HepG2 (cell line): ENCODE measurements around the gene TK1. TPM values are rescaled to one million over a fixed set of nuclear protein-coding genes. Genes with fewer than 3 reads are reported as not detected.
A peak's percentile ranks its signal among the peaks of the same experiment; 100 is the strongest.

ENCODE experiments used
- CREM ChIP-seq, 2 experiments: sonication (generic) in 1 of 2; formaldehyde crosslinking in 1 of 2; IDR thresholded peaks; 2 replicates each; pipeline versions ENCODE4 v1.4.0 to v1.6.1; 2016 to 2020; ENCODE audit warnings: antibody characterized with exemption in 1 of 2, mild to moderate bottlenecking in 1 of 2, missing genetic modification reagents in 1 of 2
- GABPA ChIP-seq, 2 experiments: IDR thresholded peaks; 2 replicates each; pipeline ENCODE4 v1.6.1; 2011 to 2016; ENCODE audit warnings: low read depth in 2 of 2, low read length in 1 of 2, missing biosample characterization in 1 of 2, missing genetic modification characterization in 1 of 2
- MBD4 ChIP-seq: IDR thresholded peaks from 2 replicates; pipeline ENCODE4 v1.6.1; 2012; ENCODE audit warnings: low read length, inconsistent platforms, borderline replicate concordance
- MTA3 ChIP-seq: sonication (generic); formaldehyde crosslinking; IDR thresholded peaks from 2 replicates; pipeline ENCODE4 v1.4.0; 2020; ENCODE audit warnings: missing genetic modification reagents
- NFE2 ChIP-seq: sonication (generic); formaldehyde crosslinking; IDR thresholded peaks from 2 replicates; pipeline ENCODE4 v1.4.0; 2020; ENCODE audit warnings: missing genetic modification reagents
- NR0B2 ChIP-seq: sonication (generic); formaldehyde crosslinking; IDR thresholded peaks from 2 replicates; pipeline ENCODE4 v1.4.0; 2020; ENCODE audit warnings: mild to moderate bottlenecking, missing genetic modification reagents
- SRF ChIP-seq: IDR thresholded peaks from 2 replicates; pipeline ENCODE4 v1.6.1; 2011; ENCODE audit warnings: mild to moderate bottlenecking, low read depth, low read length, moderate library complexity
- YEATS4 ChIP-seq: sonication (generic); formaldehyde crosslinking; IDR thresholded peaks from 2 replicates; pipeline ENCODE4 v1.4.0; 2020; ENCODE audit warnings: missing genetic modification reagents, borderline replicate concordance
- ZBTB7A ChIP-seq: sonication (generic); formaldehyde crosslinking; IDR thresholded peaks from 2 replicates; pipeline ENCODE4 v1.8.0; 2022; ENCODE audit warnings: mild to moderate bottlenecking, missing genetic modification reagents
- ZFP1 ChIP-seq: IDR thresholded peaks from 2 replicates; pipeline ENCODE4 v1.6.1; 2016
- ZNF180 ChIP-seq: sonication (generic); formaldehyde crosslinking; IDR thresholded peaks from 2 replicates; pipeline ENCODE4 v1.4.0; 2020; ENCODE audit warnings: low read depth, missing genetic modification reagents, borderline replicate concordance
- ZNF230 ChIP-seq: sonication (generic); formaldehyde crosslinking; IDR thresholded peaks from 2 replicates; pipeline ENCODE4 v1.4.0; 2020; ENCODE audit warnings: mild to moderate bottlenecking, missing genetic modification reagents
- ZNF781 ChIP-seq: sonication (generic); formaldehyde crosslinking; IDR thresholded peaks from 2 replicates; pipeline ENCODE4 v1.5.1; 2020; ENCODE audit warnings: borderline replicate concordance, mild to moderate bottlenecking, missing genetic modification reagents; ENCODE audit errors: not compliant biosample characterization
- ZSCAN22 ChIP-seq: sonication (generic); formaldehyde crosslinking; IDR thresholded peaks from 2 replicates; pipeline ENCODE4 v1.4.0; 2020; ENCODE audit warnings: mild to moderate bottlenecking, missing genetic modification reagents
- polyA plus RNA-seq, 8 experiments: library from polyadenylated mRNA; depleted of rRNA in 3 of 8; stranded (reverse) in 7 of 8; unstranded in 1 of 8; fragments of >200 nt; fragmentation: Illumina TruSeq in 4 of 8; extraction: Trizol in 4 of 8; gene quantifications; 2 replicates each; pipeline versions ENCODE4 v1.2.1 to v1.2.3, GENCODE V29; 2011 to 2016; ENCODE audit warnings: low read depth in 4 of 8, missing spikeins in 1 of 8, mixed read lengths in 1 of 8; ENCODE audit not compliant: insufficient read depth in 1 of 8
- total RNA-seq, 5 experiments: library from RNA; depleted of rRNA; stranded (reverse); fragments of >200 nt; fragmentation: Illumina TruSeq; extraction: Trizol; gene quantifications; 2 replicates each; pipeline ENCODE4 v1.2.3, GENCODE V29; 2016; ENCODE audit warnings: low read depth in 1 of 5
- TF ChIP-seq, protein P1 (sequence below): sonication (generic); formaldehyde crosslinking; IDR thresholded peaks from 2 replicates; pipeline ENCODE4 v1.8.0; 2022; ENCODE audit warnings: missing genetic modification reagents, mild to moderate bottlenecking, moderate library complexity, borderline replicate concordance
- TF ChIP-seq, protein P2 (sequence below): sonication (generic); formaldehyde crosslinking; IDR thresholded peaks from 2 replicates; pipeline ENCODE4 v1.5.0; 2020; ENCODE audit warnings: mild to moderate bottlenecking, missing genetic modification reagents, moderate library complexity
- TF ChIP-seq, protein P3 (sequence below): sonication (generic); formaldehyde crosslinking; IDR thresholded peaks from 2 replicates; pipeline ENCODE4 v1.9.0; 2021; ENCODE audit warnings: missing genetic modification reagents, borderline replicate concordance

Gene TK1
- total and polyA plus RNA-seq, 2 of the 13 experiments (the other 11 are each of a cell fraction or from before 2014, with no cell fraction given): 45.0 to 96.0 TPM

DNA sequence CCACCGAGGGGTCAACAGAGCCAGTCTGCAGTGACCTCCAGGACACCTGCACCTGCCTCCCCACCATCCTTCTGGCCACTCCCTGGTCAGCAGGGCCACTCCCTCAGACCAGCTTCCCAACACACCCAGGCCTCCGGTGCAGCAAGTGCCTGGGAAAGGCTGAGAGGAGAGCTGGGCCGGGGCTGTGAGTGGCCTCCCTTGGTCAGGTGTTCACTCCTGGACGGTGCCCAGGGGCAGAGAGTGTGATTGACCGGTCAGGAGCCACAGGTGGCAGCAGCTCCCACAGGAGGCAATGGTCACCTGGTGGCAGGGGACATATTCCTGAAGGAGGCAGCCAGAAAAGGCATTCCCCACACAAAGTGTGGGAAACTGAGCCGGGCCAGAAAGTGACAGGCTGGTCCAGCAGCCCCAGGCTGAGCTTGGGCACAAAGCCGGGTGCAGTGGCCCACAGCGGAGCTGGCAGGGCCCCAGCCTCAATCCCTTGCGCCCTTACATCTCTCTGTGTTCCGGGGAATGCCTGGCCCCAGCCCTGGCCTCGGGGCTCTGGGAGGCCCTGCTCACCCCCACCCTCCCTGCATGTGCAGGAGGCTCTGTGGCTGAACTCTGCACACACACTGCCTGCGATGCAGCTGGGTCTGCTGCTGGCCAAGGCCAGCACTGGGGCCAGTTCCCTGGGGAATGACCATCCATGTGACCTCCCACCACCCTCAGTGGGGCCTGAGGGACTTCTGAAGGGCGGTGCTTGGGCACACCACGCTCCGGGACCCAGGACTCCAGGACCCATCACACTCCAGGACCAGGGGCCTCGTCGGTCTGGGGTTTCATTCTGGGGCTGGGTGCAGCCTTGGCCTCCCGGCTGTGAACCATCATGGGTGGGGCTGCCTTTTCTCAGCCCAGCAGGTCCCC is 41.9 kb downstream of the TK1 start (continued):
- TF ChIP-seq GABPA (IDR thresholded peaks at IDR 0.05; ENCODE audit: low read depth, low read length) (no peak), GABPA (CRISPR knock-in tag; IDR thresholded peaks at IDR 0.05; ENCODE audit: low read depth) (no peak), MBD4 (no peak), CREM (IDR thresholded peaks at IDR 0.05) (no peak), CREM (CRISPR knock-in tag; IDR thresholded peaks at IDR 0.05) (no peak), ZBTB7A (CRISPR knock-in tag) (peak; percentile 80; the same call in 1 of the 2 replicates), YEATS4 (CRISPR knock-in tag) (no peak), ZNF230 (peak; percentile 17; the same call in 1 of the 2 replicates), NR0B2 (CRISPR knock-in tag) (0 out of 2 replicates have a peak, but pooled peaks have one; percentile 44), ZFP1 (no peak), SRF (no peak), ZNF781 (CRISPR knock-in tag) (peak; percentile 53), NFE2 (CRISPR knock-in tag) (no peak), MTA3 (no peak), ZNF180 (no peak), ZSCAN22 (CRISPR knock-in tag) (no peak)
- TF ChIP-seq, protein P1, sequence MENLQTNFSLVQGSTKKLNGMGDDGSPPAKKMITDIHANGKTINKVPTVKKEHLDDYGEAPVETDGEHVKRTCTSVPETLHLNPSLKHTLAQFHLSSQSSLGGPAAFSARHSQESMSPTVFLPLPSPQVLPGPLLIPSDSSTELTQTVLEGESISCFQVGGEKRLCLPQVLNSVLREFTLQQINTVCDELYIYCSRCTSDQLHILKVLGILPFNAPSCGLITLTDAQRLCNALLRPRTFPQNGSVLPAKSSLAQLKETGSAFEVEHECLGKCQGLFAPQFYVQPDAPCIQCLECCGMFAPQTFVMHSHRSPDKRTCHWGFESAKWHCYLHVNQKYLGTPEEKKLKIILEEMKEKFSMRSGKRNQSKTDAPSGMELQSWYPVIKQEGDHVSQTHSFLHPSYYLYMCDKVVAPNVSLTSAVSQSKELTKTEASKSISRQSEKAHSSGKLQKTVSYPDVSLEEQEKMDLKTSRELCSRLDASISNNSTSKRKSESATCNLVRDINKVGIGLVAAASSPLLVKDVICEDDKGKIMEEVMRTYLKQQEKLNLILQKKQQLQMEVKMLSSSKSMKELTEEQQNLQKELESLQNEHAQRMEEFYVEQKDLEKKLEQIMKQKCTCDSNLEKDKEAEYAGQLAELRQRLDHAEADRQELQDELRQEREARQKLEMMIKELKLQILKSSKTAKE (CRISPR knock-in tag): no peak; the same call in 1 of the 2 replicates
- TF ChIP-seq, protein P2, sequence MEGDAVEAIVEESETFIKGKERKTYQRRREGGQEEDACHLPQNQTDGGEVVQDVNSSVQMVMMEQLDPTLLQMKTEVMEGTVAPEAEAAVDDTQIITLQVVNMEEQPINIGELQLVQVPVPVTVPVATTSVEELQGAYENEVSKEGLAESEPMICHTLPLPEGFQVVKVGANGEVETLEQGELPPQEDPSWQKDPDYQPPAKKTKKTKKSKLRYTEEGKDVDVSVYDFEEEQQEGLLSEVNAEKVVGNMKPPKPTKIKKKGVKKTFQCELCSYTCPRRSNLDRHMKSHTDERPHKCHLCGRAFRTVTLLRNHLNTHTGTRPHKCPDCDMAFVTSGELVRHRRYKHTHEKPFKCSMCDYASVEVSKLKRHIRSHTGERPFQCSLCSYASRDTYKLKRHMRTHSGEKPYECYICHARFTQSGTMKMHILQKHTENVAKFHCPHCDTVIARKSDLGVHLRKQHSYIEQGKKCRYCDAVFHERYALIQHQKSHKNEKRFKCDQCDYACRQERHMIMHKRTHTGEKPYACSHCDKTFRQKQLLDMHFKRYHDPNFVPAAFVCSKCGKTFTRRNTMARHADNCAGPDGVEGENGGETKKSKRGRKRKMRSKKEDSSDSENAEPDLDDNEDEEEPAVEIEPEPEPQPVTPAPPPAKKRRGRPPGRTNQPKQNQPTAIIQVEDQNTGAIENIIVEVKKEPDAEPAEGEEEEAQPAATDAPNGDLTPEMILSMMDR (CRISPR knock-in tag): peak; percentile 14; the same call in 1 of the 2 replicates
- TF ChIP-seq, protein P3, sequence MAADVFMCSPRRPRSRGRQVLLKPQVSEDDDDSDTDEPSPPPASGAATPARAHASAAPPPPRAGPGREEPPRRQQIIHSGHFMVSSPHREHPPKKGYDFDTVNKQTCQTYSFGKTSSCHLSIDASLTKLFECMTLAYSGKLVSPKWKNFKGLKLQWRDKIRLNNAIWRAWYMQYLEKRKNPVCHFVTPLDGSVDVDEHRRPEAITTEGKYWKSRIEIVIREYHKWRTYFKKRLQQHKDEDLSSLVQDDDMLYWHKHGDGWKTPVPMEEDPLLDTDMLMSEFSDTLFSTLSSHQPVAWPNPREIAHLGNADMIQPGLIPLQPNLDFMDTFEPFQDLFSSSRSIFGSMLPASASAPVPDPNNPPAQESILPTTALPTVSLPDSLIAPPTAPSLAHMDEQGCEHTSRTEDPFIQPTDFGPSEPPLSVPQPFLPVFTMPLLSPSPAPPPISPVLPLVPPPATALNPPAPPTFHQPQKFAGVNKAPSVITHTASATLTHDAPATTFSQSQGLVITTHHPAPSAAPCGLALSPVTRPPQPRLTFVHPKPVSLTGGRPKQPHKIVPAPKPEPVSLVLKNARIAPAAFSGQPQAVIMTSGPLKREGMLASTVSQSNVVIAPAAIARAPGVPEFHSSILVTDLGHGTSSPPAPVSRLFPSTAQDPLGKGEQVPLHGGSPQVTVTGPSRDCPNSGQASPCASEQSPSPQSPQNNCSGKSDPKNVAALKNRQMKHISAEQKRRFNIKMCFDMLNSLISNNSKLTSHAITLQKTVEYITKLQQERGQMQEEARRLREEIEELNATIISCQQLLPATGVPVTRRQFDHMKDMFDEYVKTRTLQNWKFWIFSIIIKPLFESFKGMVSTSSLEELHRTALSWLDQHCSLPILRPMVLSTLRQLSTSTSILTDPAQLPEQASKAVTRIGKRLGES (CRISPR knock-in tag): no peak
